D721Med (cell line): ENCODE results near the gene PLXNB1.

Experiments used
- DNase-seq: peaks from one replicate; pipeline ENCODE4 v3.0.0; 2011; ENCODE audit warnings: low spot score; ENCODE audit not compliant: insufficient read length
- FAIRE-seq: peaks from 2 replicates; lab custom pipeline; 2011; peaks lifted over from hg19 to GRCh38; lab: Jason Lieb, UNC
- CTCF ChIP-seq: IDR thresholded peaks from 2 replicates; pipeline ENCODE4 v1.5.1; 2012; ENCODE audit warnings: mild to moderate bottlenecking, control low read depth; ENCODE audit not compliant: insufficient read depth; ENCODE audit errors: missing control alignments

PLXNB1 gene

GRCh38 chr3:48410205-48411040 lies 19.5 kb downstream of the PLXNB1 start:
- DNase-seq (no peak), FAIRE-seq (no peak)
- TF ChIP-seq CTCF = no peak

- no peak for TF ChIP-seq CTCF
- FAIRE-seq (no peak), DNase-seq (no peak)
These were observed 20.3 kb downstream of the PLXNB1 start for GRCh38 chr3:48409291-48410201.

- TF ChIP-seq CTCF = no peak
- FAIRE-seq (no peak), DNase-seq (peak; percentile 12)
These were observed 21.0 kb downstream of the PLXNB1 start for GRCh38 chr3:48408823-48409281.

- no peak for TF ChIP-seq CTCF
- peak; percentile 10 for DNase-seq
- no peak for FAIRE-seq
These were observed 22.3 kb downstream of the PLXNB1 start for GRCh38 chr3:48407542-48408099.

GRCh38 chr3:48406443-48407431 lies 23.1 kb downstream of the PLXNB1 start:
- FAIRE-seq (no peak), DNase-seq (peak; percentile 11)
- no peak for TF ChIP-seq CTCF

GRCh38 chr3:48405971-48406370 lies 23.9 kb downstream of the PLXNB1 start:
- DNase-seq = no peak
- FAIRE-seq = no peak
- TF ChIP-seq CTCF = no peak
